Duodenal mucosa (tissue), 2 donors: Measurements from ENCODE around the gene KLLN.
A peak's percentile ranks its signal among the peaks of the same experiment; 100 is the strongest.
"Not testable (repeated sequence)": the region's sequence is repeated elsewhere in the genome, so short reads cannot be mapped to it uniquely, and the experiment has no call there.

Source experiments
- H3K27ac ChIP-seq: one replicate; pipeline ENCODE4 v1.7.0; 2013; ENCODE audit warnings: low read depth, low read length
- H3K27me3 ChIP-seq, 2 donors: one replicate each; pipeline ENCODE4 v1.7.0; 2013; ENCODE audit warnings: low read length in 2 of 2, control low read depth in 1 of 2; ENCODE audit not compliant: insufficient read depth in 2 of 2, control insufficient read depth in 1 of 2
- H3K36me3 ChIP-seq, 2 donors: one replicate each; pipeline ENCODE4 v1.7.0; 2013; ENCODE audit warnings: low read length in 2 of 2, control low read depth in 1 of 2; ENCODE audit not compliant: insufficient read depth in 2 of 2, control insufficient read depth in 1 of 2
- H3K4me1 ChIP-seq, 2 donors: one replicate each; pipeline ENCODE4 v1.7.0; 2013; ENCODE audit warnings: low read length in 2 of 2, control low read depth in 1 of 2; ENCODE audit not compliant: insufficient read depth in 2 of 2, control insufficient read depth in 1 of 2
- H3K4me3 ChIP-seq, 2 donors: one replicate each; pipeline ENCODE4 v1.7.0; 2013; ENCODE audit warnings: low read length in 2 of 2, low read depth in 1 of 2
- H3K9ac ChIP-seq, 2 donors: one replicate each; pipeline ENCODE4 v1.7.0; 2013; ENCODE audit warnings: low read length in 2 of 2, low read depth in 1 of 2
- H3K9me3 ChIP-seq, 2 donors: one replicate each; pipeline ENCODE4 v1.7.0; 2013; ENCODE audit warnings: low read length in 2 of 2, control low read depth in 1 of 2; ENCODE audit not compliant: control insufficient read depth in 1 of 2

The KLLN gene

GRCh38 chr10:87860156-87860795 is 3.1 kb downstream of the KLLN start:
- Histone ChIP-seq H3K27me3 (no peaks in the 10 kb centered on the region), H3K9ac (no peak overlapping the region), H3K4me3 (no peak overlapping the region), H3K27ac (no peak overlapping the region), H3K36me3 (no peaks in the 10 kb centered on the region), H3K9me3 (peaks cover 0 to 1% of the 10 kb centered on the region in 2 donors), H3K4me1 (peaks cover 13 to 16% of the 10 kb centered on the region in 2 donors)

GRCh38 chr10:87855665-87856064 is 7.7 kb downstream of the KLLN start:
- H3K27ac ChIP-seq, H3K9me3 ChIP-seq, H3K9ac ChIP-seq, H3K27me3 ChIP-seq, H3K4me3 ChIP-seq, H3K4me1 ChIP-seq, H3K36me3 ChIP-seq: not testable (repeated sequence)

DNA sequence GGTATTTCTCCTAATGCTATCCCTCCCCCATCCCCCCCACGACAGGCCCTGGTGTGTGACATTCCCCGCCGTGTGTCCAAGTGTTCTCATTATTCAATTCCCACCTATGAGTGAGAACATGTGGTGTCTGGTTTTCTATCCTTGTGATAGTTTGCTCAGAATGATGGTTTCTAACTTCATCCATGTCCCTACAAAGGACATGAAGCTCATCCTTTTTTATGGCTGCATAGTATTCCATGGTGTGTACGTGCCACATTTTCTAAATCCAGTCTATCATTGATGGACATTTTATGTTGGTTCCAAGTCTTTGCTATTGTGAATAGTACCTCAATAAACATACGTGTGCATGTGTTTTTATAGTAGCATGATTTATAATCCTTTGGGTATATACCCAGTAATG is 8.1 kb downstream of the KLLN start:
- H3K4me3 ChIP-seq, H3K4me1 ChIP-seq, H3K9me3 ChIP-seq, H3K27me3 ChIP-seq, H3K27ac ChIP-seq, H3K9ac ChIP-seq, H3K36me3 ChIP-seq: not testable (repeated sequence)

DNA sequence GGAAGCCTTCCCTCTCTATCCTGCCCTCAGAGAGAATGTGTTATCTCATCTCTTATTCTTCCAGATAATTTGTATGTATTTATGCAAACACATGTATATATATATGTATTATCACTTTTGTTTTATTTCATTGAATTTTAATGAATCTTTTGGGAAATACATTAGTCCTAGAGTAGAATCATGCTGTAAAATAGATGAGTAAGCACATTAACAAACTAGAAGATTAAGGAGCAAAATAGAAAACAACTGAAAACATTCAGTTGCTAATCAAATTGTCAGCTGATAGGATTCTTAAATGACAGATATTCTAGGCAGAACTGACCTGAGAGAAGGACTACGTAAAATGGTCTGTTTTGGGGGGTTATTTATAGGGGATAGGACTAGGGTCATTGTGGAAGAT is 11.2 kb downstream of the KLLN start:
- no peaks in the 10 kb centered on the region for H3K36me3 ChIP-seq
- no peaks in the 10 kb centered on the region for H3K27me3 ChIP-seq
- no peak overlapping the region for H3K27ac ChIP-seq
- no peaks in the 10 kb centered on the region for H3K4me1 ChIP-seq
- H3K4me3 ChIP-seq: no peak overlapping the region
- no peaks in the 10 kb centered on the region for H3K9me3 ChIP-seq
- H3K9ac ChIP-seq: no peak overlapping the region

DNA sequence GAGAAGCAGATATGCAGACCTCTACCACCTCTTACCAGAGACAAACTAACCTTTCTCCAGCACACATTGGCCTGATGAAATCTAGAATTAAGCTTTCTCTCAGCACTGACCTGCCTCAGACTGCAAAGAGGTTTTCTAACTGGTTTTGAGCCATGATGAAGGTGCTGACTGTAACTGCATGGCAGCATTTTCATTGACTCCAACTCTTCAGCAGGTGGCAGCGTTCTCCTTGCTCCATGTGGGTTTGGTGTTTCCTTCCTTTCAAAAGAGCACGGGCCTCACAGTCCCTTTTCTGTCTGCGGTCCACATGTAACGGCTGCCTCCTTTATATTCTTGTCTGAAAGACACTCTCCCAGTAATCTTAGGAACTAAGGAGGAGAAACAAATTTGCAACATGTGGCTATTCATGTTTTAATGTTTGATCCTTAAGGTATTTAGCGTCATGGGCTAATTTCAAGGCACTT is 12.6 kb downstream of the KLLN start:
- Histone ChIP-seq H3K9me3 (no peaks in the 10 kb centered on the region), H3K27ac (no peak overlapping the region), H3K4me1 (no peaks in the 10 kb centered on the region), H3K4me3 (no peak overlapping the region), H3K9ac (peak overlapping the region in 1 of 2 donors; percentile 9), H3K36me3 (no peaks in the 10 kb centered on the region), H3K27me3 (no peaks in the 10 kb centered on the region)

- no peaks in the 10 kb centered on the region for H3K9me3 ChIP-seq
- H3K4me1 ChIP-seq: peaks cover 0 to 4% of the 10 kb centered on the region in 2 donors
- no peak overlapping the region for H3K27ac ChIP-seq
- no peak overlapping the region for H3K4me3 ChIP-seq
- no peaks in the 10 kb centered on the region for H3K27me3 ChIP-seq
- no peak overlapping the region for H3K9ac ChIP-seq
- no peaks in the 10 kb centered on the region for H3K36me3 ChIP-seq
These were observed 14.3 kb downstream of the KLLN start for GRCh38 chr10:87849001-87849400.

GRCh38 chr10:87847550-87847949 is 15.8 kb downstream of the KLLN start:
- H3K9ac ChIP-seq: no peak overlapping the region
- peaks cover 2 to 4% of the 10 kb centered on the region in 2 donors for H3K4me1 ChIP-seq
- H3K9me3 ChIP-seq: no peaks in the 10 kb centered on the region
- H3K27me3 ChIP-seq: no peaks in the 10 kb centered on the region
- no peaks in the 10 kb centered on the region for H3K36me3 ChIP-seq
- H3K27ac ChIP-seq: no peak overlapping the region
- H3K4me3 ChIP-seq: no peak overlapping the region

DNA sequence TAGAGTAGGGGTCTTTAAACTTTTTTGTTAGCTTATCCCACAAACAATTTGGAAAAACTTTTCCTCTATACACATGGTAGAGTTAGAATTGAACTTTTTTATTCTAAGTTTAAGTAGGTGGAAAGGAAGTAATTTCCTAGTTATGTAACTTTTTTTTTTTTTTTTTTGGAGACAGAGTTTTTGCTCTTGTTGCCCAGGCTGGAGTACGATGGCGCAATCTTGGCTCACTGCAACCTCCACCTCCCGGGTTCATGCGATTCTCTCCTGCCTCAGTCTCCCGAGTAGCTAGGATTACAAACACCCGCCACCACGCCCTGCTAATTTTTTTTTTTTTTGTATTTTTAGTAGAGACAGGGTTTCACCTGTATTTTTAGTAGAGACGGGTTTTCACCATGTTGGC is 16.6 kb downstream of the KLLN start:
- not testable (repeated sequence) for H3K9me3 ChIP-seq, H3K36me3 ChIP-seq, H3K27me3 ChIP-seq, H3K4me3 ChIP-seq, H3K9ac ChIP-seq, H3K27ac ChIP-seq, H3K4me1 ChIP-seq

- Histone ChIP-seq H3K4me3 (no peak overlapping the region), H3K9me3 (no peaks in the 10 kb centered on the region), H3K4me1 (peaks cover 3 to 4% of the 10 kb centered on the region in 2 donors), H3K36me3 (no peaks in the 10 kb centered on the region), H3K27ac (no peak overlapping the region), H3K9ac (no peak overlapping the region), H3K27me3 (no peaks in the 10 kb centered on the region)
These were observed 17.3 kb downstream of the KLLN start for GRCh38 chr10:87846023-87846422.

- H3K4me1 ChIP-seq: peaks cover 3 to 4% of the 10 kb centered on the region in 2 donors
- no peak overlapping the region for H3K4me3 ChIP-seq
- H3K9me3 ChIP-seq: no peaks in the 10 kb centered on the region
- no peak overlapping the region for H3K9ac ChIP-seq
- H3K36me3 ChIP-seq: no peaks in the 10 kb centered on the region
- H3K27ac ChIP-seq: no peak overlapping the region
- no peaks in the 10 kb centered on the region for H3K27me3 ChIP-seq
These were observed 17.7 kb downstream of the KLLN start for GRCh38 chr10:87845624-87845998.
